ENCODE results near the gene TEX22.

GRCh38 chr14:105440992-105441391 is 42.7 kb downstream of the TEX22 start:
- TF ChIP-seq POLR2A (IDR thresholded peaks at IDR 0.05) = no peak
- TF ChIP-seq CTCF (IDR thresholded peaks at IDR 0.05) = no peak

Data from lower leg skin (tissue), 3 donors.